Fibroblast of peridontal ligament (primary cell): Measurements from ENCODE around the gene NTPCR.
"Not testable (repeated sequence)": the region's sequence is repeated elsewhere in the genome, so short reads cannot be mapped to it uniquely, and the experiment has no call there.

Source experiments
- DNase-seq: peaks from one replicate; pipeline ENCODE4 v3.0.0-alpha.2; 2010; ENCODE audit errors: extremely low read depth

NTPCR gene

GRCh38 chr1:232927166-232927565 is 23.2 kb upstream of the NTPCR start:
- DNase-seq: not testable (repeated sequence)

- DNase-seq: no peak
Measured at GRCh38 chr1:232927830-232928505, 22.4 kb upstream of the NTPCR start.

- DNase-seq: no peak
Measured at GRCh38 chr1:232932486-232933425, 17.7 kb upstream of the NTPCR start.

DNA sequence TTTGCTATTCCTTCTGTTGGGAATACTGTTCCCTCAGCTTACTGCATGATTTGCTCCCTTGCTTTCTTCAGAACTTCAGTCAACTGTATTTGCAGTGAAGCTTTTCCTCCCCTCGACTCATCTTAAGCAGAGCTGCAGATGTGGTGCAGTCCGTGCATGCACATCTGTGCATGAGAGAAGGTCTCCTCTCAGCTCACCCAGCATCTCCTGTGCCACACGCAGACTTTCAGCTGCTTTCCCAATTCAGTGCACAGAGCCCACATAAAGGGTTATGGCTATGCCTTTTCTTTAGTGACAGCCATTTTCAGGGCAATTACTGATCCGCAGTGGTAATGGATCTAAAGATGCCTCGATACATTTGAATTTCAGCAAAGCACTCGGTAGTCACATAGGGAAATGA is 13.5 kb upstream of the NTPCR start:
- no peak for DNase-seq

DNA sequence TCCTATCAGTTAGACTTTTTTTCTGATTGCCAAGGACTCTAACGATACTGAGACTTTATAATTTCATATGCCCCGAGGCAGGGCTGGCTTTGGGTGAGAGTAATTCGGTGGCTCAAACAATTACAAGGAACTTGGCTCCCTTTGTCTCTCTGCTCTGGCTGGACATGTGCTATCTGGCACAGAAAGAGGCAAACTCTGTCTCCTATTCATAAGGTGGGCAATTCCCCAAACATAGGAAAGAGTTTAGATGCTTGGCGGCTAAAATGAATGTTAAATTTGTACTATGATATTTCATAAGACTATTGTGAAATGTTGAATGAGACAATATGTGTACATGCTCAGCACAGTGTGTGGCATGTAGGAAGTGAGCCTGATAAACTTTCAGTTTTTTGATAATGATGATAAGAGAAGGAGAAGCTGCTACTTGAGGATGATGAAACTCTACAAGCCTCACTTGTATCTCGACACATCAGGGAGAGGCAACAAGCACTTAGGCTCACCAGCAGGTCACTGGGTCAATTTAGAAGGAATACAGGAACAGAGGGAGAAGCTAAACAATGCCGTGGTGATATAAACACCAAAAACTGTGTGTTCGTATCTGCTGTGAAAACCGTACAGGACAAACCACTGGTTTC is 12.6 kb upstream of the NTPCR start:
- DNase-seq: peak; percentile 29

DNA sequence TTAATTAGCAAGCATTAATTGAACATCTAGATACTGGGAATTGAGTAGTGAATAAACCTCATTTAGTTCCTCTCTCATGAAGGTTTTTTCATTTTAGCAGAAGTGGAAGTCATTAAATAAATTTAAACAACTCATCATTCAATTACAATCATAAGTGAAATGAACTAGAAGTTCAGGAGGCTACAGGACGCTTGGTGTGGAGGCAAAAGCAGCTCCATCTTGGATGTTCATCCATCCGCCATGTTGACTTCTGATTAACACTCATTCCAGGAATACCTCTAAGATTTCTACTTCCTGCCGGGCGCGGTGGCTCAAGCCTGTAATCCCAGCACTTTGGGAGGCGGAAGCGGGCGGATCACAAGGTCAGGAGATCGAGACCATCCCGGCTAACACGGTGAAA is 11.5 kb upstream of the NTPCR start:
- DNase-seq: no peak

- DNase-seq: no peak
Measured at GRCh38 chr1:232939748-232940147, 10.7 kb upstream of the NTPCR start.

DNA sequence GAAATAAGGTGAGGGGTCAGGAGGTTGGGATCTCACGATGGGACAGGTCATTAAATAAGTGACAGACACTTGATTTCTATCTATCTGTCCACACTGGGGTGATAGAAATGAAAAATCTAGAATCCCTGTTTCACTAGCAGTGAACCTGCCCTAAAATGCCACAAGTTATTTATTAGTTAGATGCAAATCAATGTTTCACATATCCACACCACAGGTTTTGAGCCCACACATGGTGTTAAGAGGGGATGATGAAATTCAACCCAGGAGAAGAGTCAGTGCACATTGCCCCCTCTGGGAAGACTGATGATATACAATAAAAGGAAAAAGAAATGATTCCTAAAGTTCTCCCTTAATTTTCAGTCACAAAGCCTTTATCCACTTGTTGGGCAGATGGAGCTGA is 10.1 kb upstream of the NTPCR start:
- no peak for DNase-seq

- no peak for DNase-seq
Measured at GRCh38 chr1:232942413-232943294, 7.8 kb upstream of the NTPCR start.

- DNase-seq: peak; percentile 65
Measured at GRCh38 chr1:232943679-232944252, 6.6 kb upstream of the NTPCR start.

- no peak for DNase-seq
Measured at GRCh38 chr1:232944347-232944746, 6.1 kb upstream of the NTPCR start.

DNA sequence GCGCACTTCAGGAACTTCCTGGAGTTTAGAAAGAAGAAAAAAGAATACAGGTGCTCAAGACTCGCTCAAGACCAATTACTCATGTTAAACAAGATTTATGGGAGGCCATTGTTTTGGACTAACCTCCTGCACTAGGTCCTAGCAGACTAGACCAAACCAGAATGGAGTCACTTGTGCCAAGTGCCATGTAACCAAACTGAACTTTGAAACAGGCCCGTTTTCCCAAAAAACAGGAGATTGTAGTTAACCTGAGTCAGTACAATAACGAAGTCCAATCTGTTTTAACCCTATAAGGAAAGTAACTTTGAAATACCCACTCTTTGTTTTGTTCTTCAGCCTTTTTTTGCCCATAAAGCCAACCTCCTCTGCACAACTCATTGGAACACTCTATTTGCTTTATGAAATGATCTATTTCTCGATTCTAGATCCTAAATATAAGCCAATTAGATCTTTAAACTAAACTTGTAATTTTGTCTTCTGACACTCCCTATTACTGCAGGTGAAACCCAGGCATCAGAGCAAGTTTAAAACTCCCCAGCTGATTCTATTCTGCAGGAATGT is 695 bp upstream of the NTPCR start:
- no peak for DNase-seq

DNA sequence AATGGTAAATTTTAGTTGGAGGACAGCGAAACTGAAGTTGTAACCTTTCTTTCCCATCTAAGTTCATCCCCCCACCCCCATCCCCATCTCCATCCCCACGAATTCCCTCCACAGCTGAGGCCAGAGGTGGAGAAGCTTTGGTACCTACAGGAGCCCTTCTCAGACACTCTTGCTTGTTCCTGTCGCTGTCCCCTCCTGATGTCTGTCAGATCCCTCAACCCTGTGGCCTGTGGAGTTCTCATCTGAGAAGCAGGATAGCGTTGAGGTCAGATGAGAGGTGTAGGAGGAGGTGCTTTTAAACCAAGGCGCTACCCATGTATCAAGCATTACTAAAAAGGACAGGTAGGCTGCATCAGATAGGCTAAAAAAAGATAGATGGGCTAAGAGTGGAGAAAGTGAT is 769 bp downstream of the NTPCR start:
- DNase-seq: peak; percentile 8

- peak; percentile 6 for DNase-seq
Measured at GRCh38 chr1:232951605-232952004, 1.2 kb downstream of the NTPCR start.

DNA sequence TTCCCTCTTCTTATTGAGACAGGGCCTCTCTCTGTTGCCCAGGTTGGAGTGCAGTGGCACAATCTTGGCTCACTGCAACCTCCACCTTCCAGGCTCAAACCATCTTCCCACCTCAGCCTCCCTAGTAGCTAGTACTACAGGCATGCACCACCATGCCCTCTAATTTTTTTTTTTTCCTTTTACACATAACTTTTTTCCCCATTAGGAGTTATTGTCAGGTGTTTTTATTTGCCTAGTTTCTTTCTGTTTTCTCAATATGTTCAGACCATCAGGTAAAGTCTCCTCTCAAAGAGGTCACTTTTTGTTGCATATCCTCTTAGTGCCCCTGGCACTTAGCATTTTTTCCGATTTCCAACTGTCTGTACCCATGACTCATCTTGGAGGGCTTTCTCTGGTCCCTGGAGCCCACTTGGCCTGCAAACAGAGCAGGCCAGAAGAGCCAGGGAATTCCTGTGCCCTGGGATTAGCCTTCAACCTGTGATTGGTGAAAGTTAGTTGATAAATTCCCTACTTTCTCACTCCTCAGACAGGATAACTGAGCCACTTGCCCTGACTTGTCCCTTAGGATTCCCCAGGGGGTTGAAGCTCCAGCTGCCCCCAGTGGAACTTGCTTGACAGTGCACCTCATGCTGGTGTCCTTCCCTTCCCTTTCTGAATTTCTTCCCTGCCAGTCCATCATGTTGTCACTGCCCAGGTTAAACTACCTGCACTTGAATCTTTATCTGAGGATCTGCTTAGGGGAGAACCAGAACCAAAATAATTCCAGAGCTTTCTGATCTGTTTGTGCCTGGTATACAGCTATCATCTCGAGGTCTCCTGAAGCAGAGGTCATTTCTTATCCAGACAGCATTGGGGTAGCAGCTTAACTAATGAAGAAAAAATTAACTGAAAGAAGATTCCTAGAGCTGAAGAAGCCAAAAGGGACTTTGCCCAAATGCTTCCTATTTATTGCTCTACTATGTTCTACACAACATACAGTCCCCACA is 2.4 kb downstream of the NTPCR start:
- DNase-seq: peak; percentile 37

DNA sequence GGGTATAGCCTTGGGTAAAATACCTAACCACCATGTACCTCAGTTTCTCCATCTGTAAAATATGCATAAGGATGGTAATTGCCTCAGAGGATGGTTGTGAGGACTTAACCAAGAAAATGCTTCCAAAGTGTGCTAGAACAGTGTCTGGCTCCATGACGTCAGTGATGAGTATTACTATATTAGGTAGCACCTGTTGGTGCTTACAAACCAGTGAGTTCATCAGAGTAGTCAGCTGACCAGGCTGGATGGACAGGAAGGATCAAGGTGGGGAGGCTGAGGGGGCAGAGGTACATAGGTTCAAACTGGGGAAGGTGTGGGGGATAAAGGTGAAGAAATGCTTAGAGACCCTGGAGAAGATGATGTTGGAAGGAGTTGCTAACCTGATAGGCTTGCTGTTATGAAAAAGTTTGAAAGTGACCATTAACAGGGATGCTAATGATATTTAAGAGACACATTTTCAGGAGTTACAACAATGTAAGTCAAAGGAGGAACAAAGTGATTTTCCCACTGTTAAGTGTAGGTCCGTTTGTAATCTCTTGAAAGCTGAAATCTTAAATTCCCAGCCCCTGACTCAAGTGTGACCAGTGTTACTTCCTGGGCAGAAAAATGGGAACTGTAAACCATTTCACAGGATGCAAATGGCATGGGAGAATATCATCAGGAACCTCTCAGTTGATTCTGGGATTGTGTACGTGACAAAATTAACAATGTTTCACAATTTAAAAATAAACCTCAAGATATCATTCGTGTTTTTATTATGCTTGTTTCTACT is 4.4 kb downstream of the NTPCR start:
- no peak for DNase-seq

GRCh38 chr1:232956081-232956480 is 5.7 kb downstream of the NTPCR start:
- DNase-seq: no peak

GRCh38 chr1:232958067-232958466 is 7.7 kb downstream of the NTPCR start:
- no peak for DNase-seq
